GM12872 (cell line): ENCODE data around the gene USP43.

Experiments
- CTCF ChIP-seq: IDR thresholded peaks from 3 replicates; pipeline ENCODE4 v1.5.1; 2011; ENCODE audit warnings: low read depth, mild to moderate bottlenecking, low read length, moderate library complexity; ENCODE audit not compliant: insufficient read depth

USP43 gene

GRCh38 chr17:9772658-9773057, 127.3 kb downstream of the USP43 start:
- TF ChIP-seq CTCF, result no peak

GRCh38 chr17:9776911-9777310, 131.6 kb downstream of the USP43 start:
- no peak for TF ChIP-seq CTCF
